ENCODE measurements around the gene SYCP2. TPM values are rescaled to one million over a fixed set of nuclear protein-coding genes. Genes with fewer than 3 reads are reported as not detected.

Gene SYCP2
- total RNA-seq, 6 donors from 2014 or later: 1.1 to 13.3 (median 2.0) TPM

GRCh38 chr20:59816146-59816738 lies 117.2 kb downstream of the SYCP2 start:
- WGBS, 2 donors: 84% methylated on average over 4 of the region's 4 CpGs; no CpG with 5 or more reads in 1 of the 2 donors
- Histone ChIP-seq H3K9me3 (no peaks in the 10 kb centered on the region), H3K36me3 (no peaks in the 10 kb centered on the region), H3K4me3 (no peak overlapping the region), H3K27ac (no peak overlapping the region), H3K27me3 (no peaks in the 10 kb centered on the region), H3K4me1 (no peaks in the 10 kb centered on the region)
- ATAC-seq (ENCODE audit: low FRiP score in 2 of 2): no peak
- DNase-seq: no peak
- TF ChIP-seq EP300 (IDR thresholded peaks at IDR 0.05) (no peak), POLR2AphosphoS5 (IDR thresholded peaks at IDR 0.05) (no peak), POLR2A (IDR thresholded peaks at IDR 0.05) (no peak), CTCF (IDR thresholded peaks at IDR 0.05) (no peak)

GRCh38 chr20:59814840-59815340 lies 118.5 kb downstream of the SYCP2 start:
- TF ChIP-seq CTCF (IDR thresholded peaks at IDR 0.05) (no peak), POLR2A (IDR thresholded peaks at IDR 0.05) (no peak), EP300 (IDR thresholded peaks at IDR 0.05) (no peak), POLR2AphosphoS5 (IDR thresholded peaks at IDR 0.05) (no peak)
- Histone ChIP-seq H3K36me3 (no peaks in the 10 kb centered on the region), H3K27ac (no peak overlapping the region), H3K4me3 (no peak overlapping the region), H3K4me1 (no peaks in the 10 kb centered on the region), H3K9me3 (no peaks in the 10 kb centered on the region), H3K27me3 (no peaks in the 10 kb centered on the region)
- ATAC-seq (ENCODE audit: low FRiP score in 2 of 2): no peak
- 72 to 81% methylated on average over 8 of the region's 8 CpGs for WGBS, 2 donors
- no peak for DNase-seq

GRCh38 chr20:59813948-59814839 lies 119.2 kb downstream of the SYCP2 start:
- Histone ChIP-seq H3K36me3 (no peaks in the 10 kb centered on the region), H3K27ac (no peak overlapping the region), H3K4me3 (no peak overlapping the region), H3K4me1 (no peaks in the 10 kb centered on the region), H3K27me3 (no peaks in the 10 kb centered on the region), H3K9me3 (no peaks in the 10 kb centered on the region)
- ATAC-seq (ENCODE audit: low FRiP score in 2 of 2) (peak in 1 of 2 donors; percentile 28), DNase-seq (peak in 1 of 2 donors; percentile 65)
- TF ChIP-seq POLR2A (IDR thresholded peaks at IDR 0.05) (no peak), CTCF (IDR thresholded peaks at IDR 0.05) (no peak), EP300 (IDR thresholded peaks at IDR 0.05) (no peak), POLR2AphosphoS5 (IDR thresholded peaks at IDR 0.05) (no peak)
- 69 to 72% methylated on average over 20 to 21 of the region's 21 CpGs for WGBS, 2 donors

Small RNA genes lying within 50 kb of the gene (small RNA-seq; reads per million reads assigned to genes)
- 0 to 0.07 (median 0) reads per million in 4 donors for gene RNU7-141P

Other genes with a start within 250 kb of the SYCP2 start
- 10 to 100 TPM in 4 of 6 donors, 1 to 10 TPM in 2; 6.3 to 12.6 (median 10.4) TPM for gene PPP1R3D, start 6.7 kb upstream of the SYCP2 start, total RNA-seq
- 10 to 100 TPM in 5 of 6 donors, 1 to 10 TPM in 1; 7.1 to 21.3 (median 13.0) TPM for gene FAM217B, start 6.8 kb upstream of the SYCP2 start, total RNA-seq
- gene CDH26, start 24.8 kb upstream of the SYCP2 start, total RNA-seq: 10 to 100 TPM in 3 of 6 donors, 1 to 10 TPM in 3; 4.0 to 18.9 (median 11.1) TPM